A549 (cell line): ENCODE data around the gene PANX2.

Source experiments
- BHLHE40 ChIP-seq: IDR thresholded peaks from 2 replicates; pipeline ENCODE4 v1.6.1; 2012; ENCODE audit warnings: low read depth, low read length, inconsistent platforms
- CTCF ChIP-seq: fragments of >200 bp; sonication (Bioruptor Twin); formaldehyde crosslinking; IDR thresholded peaks from 3 replicates; pipeline ENCODE4 v1.5.1; 2016
- POLR2A ChIP-seq: IDR thresholded peaks from 2 replicates; pipeline ENCODE4 v1.6.1; 2012; ENCODE audit warnings: mild to moderate bottlenecking, low read length
- RCOR1 ChIP-seq: fragments of 150-350 bp; IDR thresholded peaks from 2 replicates; pipeline ENCODE4 v1.6.1; 2014; ENCODE audit warnings: antibody characterized with exemption, low read length, low read depth
- RNF2 ChIP-seq: fragments of 200-600 bp; sonication (generic); IDR thresholded peaks from 2 replicates; pipeline ENCODE4 v1.6.1; 2016; ENCODE audit warnings: low read depth, mild to moderate bottlenecking, antibody characterized with exemption, moderate library complexity, borderline replicate concordance
- USF2 ChIP-seq: fragments of 450-650 bp; IDR thresholded peaks from 2 replicates; pipeline ENCODE4 v1.6.1; 2014; ENCODE audit warnings: antibody characterized with exemption

GRCh38 chr22:50222508-50222907 is 52.0 kb downstream of the PANX2 start:
- no peak for TF ChIP-seq POLR2A
- TF ChIP-seq RNF2: no peak
- TF ChIP-seq RCOR1: no peak
- TF ChIP-seq USF2: no peak
- no peak for TF ChIP-seq CTCF
- no peak for TF ChIP-seq BHLHE40
